Fibroblast of skin of right quadriceps (primary cell): ENCODE measurements around the gene RPTOR.

Experiments used
- DNase-seq: peaks from one replicate; pipeline ENCODE4 v3.0.0-alpha.2; 2013

Gene RPTOR

GRCh38 chr17:80836971-80837481 lies 292.4 kb downstream of the RPTOR start:
- no peak for DNase-seq

GRCh38 chr17:80837711-80838110 lies 293.1 kb downstream of the RPTOR start:
- DNase-seq = no peak

GRCh38 chr17:80838311-80839025 lies 293.8 kb downstream of the RPTOR start:
- no peak for DNase-seq

- no peak for DNase-seq
These were observed 294.3 kb downstream of the RPTOR start for GRCh38 chr17:80839026-80839345.

GRCh38 chr17:80839511-80839941 lies 294.9 kb downstream of the RPTOR start:
- DNase-seq = no peak

GRCh38 chr17:80839970-80840369 lies 295.3 kb downstream of the RPTOR start:
- DNase-seq = no peak

- no peak for DNase-seq
These were observed 297.9 kb downstream of the RPTOR start for GRCh38 chr17:80842456-80843013.

GRCh38 chr17:80843741-80844156 lies 299.1 kb downstream of the RPTOR start:
- DNase-seq = no peak

GRCh38 chr17:80844418-80844990 lies 299.9 kb downstream of the RPTOR start:
- no peak for DNase-seq

GRCh38 chr17:80845069-80845862 lies 300.6 kb downstream of the RPTOR start:
- DNase-seq = no peak

- DNase-seq = no peak
These were observed 301.4 kb downstream of the RPTOR start for GRCh38 chr17:80845863-80846671.

- DNase-seq = no peak
These were observed 302.3 kb downstream of the RPTOR start for GRCh38 chr17:80846932-80847331.

GRCh38 chr17:80847496-80848230 lies 303.0 kb downstream of the RPTOR start:
- no peak for DNase-seq

- no peak for DNase-seq
These were observed 303.9 kb downstream of the RPTOR start for GRCh38 chr17:80848449-80849102.

- DNase-seq = no peak
These were observed 304.5 kb downstream of the RPTOR start for GRCh38 chr17:80849119-80849518.

GRCh38 chr17:80850109-80850508 lies 305.5 kb downstream of the RPTOR start:
- DNase-seq = no peak

- DNase-seq = peak; percentile 24
These were observed 306.2 kb downstream of the RPTOR start for GRCh38 chr17:80850817-80851216.

GRCh38 chr17:80851277-80851925 lies 306.8 kb downstream of the RPTOR start:
- no peak for DNase-seq

GRCh38 chr17:80852476-80853015 lies 307.9 kb downstream of the RPTOR start:
- no peak for DNase-seq

GRCh38 chr17:80853076-80853475 lies 308.4 kb downstream of the RPTOR start:
- DNase-seq = no peak

- no peak for DNase-seq
These were observed 309.6 kb downstream of the RPTOR start for GRCh38 chr17:80854220-80854619.
